Islet of Langerhans (tissue), 1 donor: ENCODE measurements around the gene EGFR.

ENCODE experiments used
- FAIRE-seq: peaks from one replicate; lab custom pipeline; 2011; peaks lifted over from hg19 to GRCh38; lab: Jason Lieb, UNC

Gene EGFR

GRCh38 chr7:55251911-55252310 lies 233.1 kb downstream of the EGFR start:
- no peak for FAIRE-seq

GRCh38 chr7:55252386-55252785 lies 233.6 kb downstream of the EGFR start:
- FAIRE-seq: no peak

- no peak for FAIRE-seq
These were observed 234.4 kb downstream of the EGFR start for GRCh38 chr7:55253188-55253587.

- no peak for FAIRE-seq
These were observed 235.4 kb downstream of the EGFR start for GRCh38 chr7:55254242-55254595.

GRCh38 chr7:55254596-55255495 lies 236.0 kb downstream of the EGFR start:
- FAIRE-seq: no peak

GRCh38 chr7:55255496-55256445 lies 237.0 kb downstream of the EGFR start:
- no peak for FAIRE-seq

GRCh38 chr7:55258631-55259030 lies 239.8 kb downstream of the EGFR start:
- FAIRE-seq: no peak

- no peak for FAIRE-seq
These were observed 241.4 kb downstream of the EGFR start for GRCh38 chr7:55260171-55260570.

- FAIRE-seq: no peak
These were observed 242.0 kb downstream of the EGFR start for GRCh38 chr7:55260676-55261385.
